HepG2 (cell line): ENCODE results near the gene ACOT13. TPM values are rescaled to one million over a fixed set of nuclear protein-coding genes. Genes with fewer than 3 reads are reported as not detected.

Experiments used
- ATM ChIP-seq: fragments of 450-650 bp; IDR thresholded peaks from 2 replicates; pipeline ENCODE4 v1.7.1; 2017; ENCODE audit warnings: mild to moderate bottlenecking, borderline replicate concordance
- BCLAF1 ChIP-seq: fragments of 450-650 bp; IDR thresholded peaks from 2 replicates; pipeline ENCODE4 v1.6.1; 2017; ENCODE audit warnings: mild to moderate bottlenecking
- BRD4 ChIP-seq: sonication (generic); formaldehyde crosslinking; IDR thresholded peaks from 2 replicates; pipeline ENCODE4 v1.4.0; 2020; ENCODE audit warnings: missing genetic modification reagents
- EHMT2 ChIP-seq: fragments of 200-600 bp; sonication (generic); IDR thresholded peaks from 2 replicates; pipeline ENCODE4 v1.7.0; 2017; ENCODE audit warnings: antibody characterized with exemption, low read depth, low read length, borderline replicate concordance
- EZH2 ChIP-seq: conservative IDR thresholded peaks from 2 replicates; pipeline ENCODE4 v1.6.1; 2012; ENCODE audit warnings: mild to moderate bottlenecking, low read depth, low read length, moderate library complexity
- MAF1 ChIP-seq: sonication (generic); formaldehyde crosslinking; IDR thresholded peaks from 2 replicates; pipeline ENCODE4 v1.5.0; 2020; ENCODE audit warnings: missing genetic modification reagents, borderline replicate concordance
- MIER2 ChIP-seq: IDR thresholded peaks from 2 replicates; pipeline ENCODE4 v1.6.1; 2016; ENCODE audit warnings: missing biosample characterization, missing genetic modification reagents
- MTA3 ChIP-seq: sonication (generic); formaldehyde crosslinking; IDR thresholded peaks from 2 replicates; pipeline ENCODE4 v1.4.0; 2020; ENCODE audit warnings: missing genetic modification reagents
- NFKBIZ ChIP-seq: IDR thresholded peaks from 2 replicates; pipeline ENCODE4 v1.6.1; 2018; ENCODE audit warnings: missing genetic modification reagents, missing compliant biosample characterization
- STAT5B ChIP-seq: sonication (generic); formaldehyde crosslinking; IDR thresholded peaks from 2 replicates; pipeline ENCODE4 v1.4.0; 2020; ENCODE audit warnings: missing genetic modification reagents
- ZBTB26 ChIP-seq: IDR thresholded peaks from 2 replicates; pipeline ENCODE4 v1.6.1; 2016; ENCODE audit warnings: missing compliant biosample characterization, missing genetic modification reagents, borderline replicate concordance
- ZMYM3 ChIP-seq: sonication (generic); formaldehyde crosslinking; IDR thresholded peaks from 2 replicates; pipeline ENCODE4 v1.5.1; 2020; ENCODE audit warnings: mild to moderate bottlenecking, missing genetic modification reagents
- ZNF333 ChIP-seq: sonication (generic); formaldehyde crosslinking; IDR thresholded peaks from 2 replicates; pipeline ENCODE4 v1.4.0; 2020; ENCODE audit warnings: mild to moderate bottlenecking, missing genetic modification reagents, borderline replicate concordance
- ZNF33A ChIP-seq: sonication (generic); formaldehyde crosslinking; IDR thresholded peaks from 2 replicates; pipeline ENCODE4 v1.5.1; 2020; ENCODE audit warnings: missing genetic modification reagents, mild to moderate bottlenecking, moderate library complexity, borderline replicate concordance
- ZNF644 ChIP-seq: IDR thresholded peaks from 2 replicates; pipeline ENCODE4 v1.6.1; 2016; ENCODE audit warnings: low read depth
- ZNF678 ChIP-seq: sonication (generic); formaldehyde crosslinking; IDR thresholded peaks from 2 replicates; pipeline ENCODE4 v1.4.0; 2020; ENCODE audit warnings: mild to moderate bottlenecking, missing genetic modification reagents
- ZNF740 ChIP-seq: sonication (generic); formaldehyde crosslinking; IDR thresholded peaks from 2 replicates; pipeline ENCODE4 v1.4.0; 2020; ENCODE audit warnings: missing genetic modification reagents
- polyA plus RNA-seq, 8 experiments: library from polyadenylated mRNA; depleted of rRNA in 3 of 8; stranded (reverse) in 7 of 8; unstranded in 1 of 8; fragments of >200 nt; fragmentation: Illumina TruSeq in 4 of 8; extraction: Trizol in 4 of 8; gene quantifications; 2 replicates each; pipeline versions ENCODE4 v1.2.1 to v1.2.3, GENCODE V29; 2011 to 2016; ENCODE audit warnings: low read depth in 4 of 8, missing spikeins in 1 of 8, mixed read lengths in 1 of 8; ENCODE audit not compliant: insufficient read depth in 1 of 8
- total RNA-seq, 5 experiments: library from RNA; depleted of rRNA; stranded (reverse); fragments of >200 nt; fragmentation: Illumina TruSeq; extraction: Trizol; gene quantifications; 2 replicates each; pipeline ENCODE4 v1.2.3, GENCODE V29; 2016; ENCODE audit warnings: low read depth in 1 of 5
- TF ChIP-seq, protein P1 (sequence below): sonication (generic); formaldehyde crosslinking; IDR thresholded peaks from 2 replicates; pipeline ENCODE4 v1.4.0; 2020; ENCODE audit warnings: mild to moderate bottlenecking, missing genetic modification reagents

ACOT13 gene
- total and polyA plus RNA-seq, 2 of the 13 experiments (the other 11 are each of a cell fraction or from before 2014, with no cell fraction given), result 31.5 to 45.1 TPM

DNA sequence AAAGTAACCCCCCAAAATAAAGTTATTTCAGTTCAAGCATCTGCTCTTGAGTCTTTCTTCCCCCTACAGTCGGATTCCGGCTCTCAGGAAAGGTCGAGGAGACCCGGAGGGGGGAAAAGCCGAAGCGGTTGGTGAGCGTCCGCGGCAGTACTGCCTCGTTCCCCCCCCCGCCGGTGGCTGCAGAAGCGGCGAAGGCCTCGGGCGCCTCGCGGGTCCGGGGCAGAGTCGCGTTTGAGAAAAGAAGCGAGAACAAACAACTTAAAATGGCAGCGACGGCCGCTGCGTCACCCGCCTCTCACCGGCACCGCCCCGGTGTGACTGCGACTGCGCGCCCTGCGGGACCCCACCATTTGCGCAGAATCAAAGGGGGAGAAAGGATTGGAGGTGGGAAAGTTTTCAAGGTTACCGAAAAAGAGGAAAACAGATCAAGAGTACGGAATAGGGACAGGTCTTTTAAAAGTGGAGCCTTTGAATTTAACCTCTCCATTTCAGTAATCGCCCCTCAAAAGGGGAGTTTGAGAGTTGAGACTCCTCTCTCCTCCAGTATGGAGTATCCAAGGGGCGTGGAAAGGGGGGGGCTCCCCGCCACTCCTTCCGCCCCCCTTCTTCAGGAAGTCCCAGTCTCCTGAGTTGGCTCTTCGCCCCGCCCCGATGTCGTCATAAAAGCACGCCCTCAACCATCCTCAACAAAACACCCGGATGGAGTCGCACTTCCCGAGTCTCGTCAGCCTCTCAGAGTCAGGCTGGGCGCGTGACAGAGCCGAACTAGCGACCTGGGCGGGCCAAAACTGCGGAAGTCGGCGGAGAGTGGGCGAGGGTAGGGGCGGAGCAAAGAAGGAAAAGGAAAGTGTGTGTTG is 54.0 kb downstream of the ACOT13 start (continued):
- no peak for TF ChIP-seq EZH2
- TF ChIP-seq ZNF740 (CRISPR knock-in tag), result peak; percentile 99
- peak; percentile 54; the same call in 1 of the 2 replicates for TF ChIP-seq ZNF33A
- TF ChIP-seq MTA3 (CRISPR knock-in tag), result no peak
- TF ChIP-seq ZNF333 (CRISPR knock-in tag), result peak; percentile 79; the same call in 1 of the 2 replicates
- peak; percentile 53; the same call in 1 of the 2 replicates for TF ChIP-seq STAT5B (CRISPR knock-in tag)
- TF ChIP-seq BCLAF1, result no peak
- TF ChIP-seq, protein P1, sequence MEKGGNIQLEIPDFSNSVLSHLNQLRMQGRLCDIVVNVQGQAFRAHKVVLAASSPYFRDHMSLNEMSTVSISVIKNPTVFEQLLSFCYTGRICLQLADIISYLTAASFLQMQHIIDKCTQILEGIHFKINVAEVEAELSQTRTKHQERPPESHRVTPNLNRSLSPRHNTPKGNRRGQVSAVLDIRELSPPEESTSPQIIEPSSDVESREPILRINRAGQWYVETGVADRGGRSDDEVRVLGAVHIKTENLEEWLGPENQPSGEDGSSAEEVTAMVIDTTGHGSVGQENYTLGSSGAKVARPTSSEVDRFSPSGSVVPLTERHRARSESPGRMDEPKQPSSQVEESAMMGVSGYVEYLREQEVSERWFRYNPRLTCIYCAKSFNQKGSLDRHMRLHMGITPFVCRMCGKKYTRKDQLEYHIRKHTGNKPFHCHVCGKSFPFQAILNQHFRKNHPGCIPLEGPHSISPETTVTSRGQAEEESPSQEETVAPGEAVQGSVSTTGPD (CRISPR knock-in tag), result peak; percentile 47; the same call in 1 of the 2 replicates
- TF ChIP-seq NFKBIZ (CRISPR knock-in tag), result no peak; the same call in 1 of the 2 replicates
- no peak; the same call in 1 of the 2 replicates for TF ChIP-seq ZMYM3 (CRISPR knock-in tag)
- peak; percentile 52 for TF ChIP-seq ZBTB26
- no peak for TF ChIP-seq ZNF678 (CRISPR knock-in tag)
- no peak for TF ChIP-seq EHMT2
- no peak for TF ChIP-seq ATM
- peak; percentile 82; the same call in 1 of the 2 replicates for TF ChIP-seq BRD4 (CRISPR knock-in tag)
- peak; percentile 83; the same call in 1 of the 2 replicates for TF ChIP-seq MAF1 (CRISPR knock-in tag)
- TF ChIP-seq MIER2 (CRISPR knock-in tag), result no peak
- no peak for TF ChIP-seq ZNF644 (CRISPR knock-in tag)
